HG03460 (cell line): ENCODE measurements around the gene TMIGD2.
"Not testable (repeated sequence)": the region's sequence is repeated elsewhere in the genome, so short reads cannot be mapped to it uniquely, and the experiment has no call there.

Experiments
- ATAC-seq: cut with Tn5 transposase; IDR thresholded peaks from one replicate; pipeline ENCODE4 v1.9.1; 2021; ENCODE audit not compliant: unreplicated experiment

TMIGD2 gene

DNA sequence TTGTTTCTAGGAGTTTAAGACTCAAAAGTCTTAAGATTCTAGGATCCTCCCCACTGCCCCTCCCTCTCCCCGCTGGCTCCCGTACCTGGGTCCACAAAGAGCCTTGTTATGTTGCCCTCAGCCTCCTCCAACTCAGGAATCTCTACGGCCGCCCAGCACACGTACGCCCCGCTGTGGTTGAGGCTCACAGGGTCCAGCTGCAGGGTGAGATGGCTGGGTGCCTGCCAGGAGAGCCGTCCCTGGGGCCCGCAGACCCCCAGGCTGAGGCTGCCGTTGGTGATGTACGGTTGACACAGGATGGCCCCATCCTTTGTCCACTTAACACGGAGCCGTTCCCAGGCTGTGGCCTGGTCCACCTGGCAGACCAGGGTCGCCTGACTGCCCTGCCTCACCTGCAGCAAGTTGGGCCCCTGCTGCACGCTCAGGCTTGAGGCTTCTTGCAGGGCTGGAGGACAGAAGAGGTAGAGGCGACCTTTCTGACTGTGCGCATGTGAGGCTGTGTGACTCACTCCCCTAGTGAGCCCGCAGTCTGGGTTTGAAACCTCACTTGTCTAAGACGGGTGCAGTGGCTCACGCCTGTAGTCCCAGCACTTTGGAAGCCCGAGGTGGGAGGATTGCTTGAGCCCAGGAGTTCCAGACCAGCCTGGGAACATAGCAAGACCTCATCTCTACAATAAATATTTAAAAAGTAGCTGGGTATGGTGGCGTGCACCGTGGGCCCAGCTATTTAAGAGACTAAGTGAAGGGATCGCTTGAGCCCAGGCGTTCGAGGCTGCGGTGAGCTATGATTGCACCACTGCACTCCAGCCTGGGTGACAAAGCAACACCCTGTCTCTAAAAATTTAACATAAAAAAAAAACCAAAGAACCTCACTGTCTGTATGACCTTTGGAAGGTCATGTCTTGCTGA lies 4.0 kb downstream of the TMIGD2 start:
- no peak for ATAC-seq

GRCh38 chr19:4295972-4296771 lies 6.0 kb downstream of the TMIGD2 start:
- no peak for ATAC-seq

DNA sequence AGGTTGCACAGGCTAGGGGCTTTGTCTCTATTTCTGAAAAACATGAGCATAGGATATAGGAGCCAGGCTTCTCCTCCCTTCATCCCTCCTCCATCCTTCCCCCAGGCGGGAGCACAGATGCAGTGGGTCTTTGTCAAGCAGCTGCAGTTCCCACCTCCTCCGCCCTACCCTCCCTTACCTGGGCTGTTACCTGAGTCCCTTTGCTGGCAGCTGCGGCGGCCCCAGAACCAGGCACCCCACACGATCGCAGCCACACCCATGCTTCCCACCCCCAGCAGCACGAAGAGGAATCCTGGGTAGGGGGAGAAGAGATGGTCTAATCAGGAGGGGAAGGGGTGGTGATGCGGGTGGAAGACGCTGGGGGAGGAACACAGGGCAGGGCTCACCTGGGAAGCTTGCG lies 7.8 kb downstream of the TMIGD2 start:
- ATAC-seq: no peak

GRCh38 chr19:4292515-4292914 lies 9.7 kb downstream of the TMIGD2 start:
- no peak for ATAC-seq

GRCh38 chr19:4291184-4291732 lies 10.9 kb downstream of the TMIGD2 start:
- ATAC-seq: no peak

GRCh38 chr19:4288091-4288777 lies 14.0 kb downstream of the TMIGD2 start:
- ATAC-seq: no peak

GRCh38 chr19:4286141-4286540 lies 16.0 kb downstream of the TMIGD2 start:
- not testable (repeated sequence) for ATAC-seq

DNA sequence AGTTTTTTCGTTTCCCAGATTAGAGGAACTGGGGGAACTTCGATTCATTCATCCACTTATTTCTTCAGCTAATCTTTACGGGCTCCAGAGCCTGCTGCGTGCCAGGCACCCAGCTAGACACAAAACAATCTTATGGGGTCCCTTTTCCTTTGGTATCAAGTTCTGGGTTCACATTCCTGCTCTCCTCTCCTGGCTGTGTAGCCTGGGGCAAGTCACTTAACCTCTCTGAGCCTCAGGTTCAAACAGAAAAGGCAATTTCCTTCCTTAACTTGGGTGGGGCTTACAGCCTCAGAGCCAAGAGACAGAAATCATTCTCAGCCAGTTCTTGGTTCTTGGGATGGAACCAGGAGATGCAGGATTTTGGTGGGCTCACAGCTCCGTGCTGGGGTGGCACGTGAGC lies 17.2 kb downstream of the TMIGD2 start:
- no peak for ATAC-seq

DNA sequence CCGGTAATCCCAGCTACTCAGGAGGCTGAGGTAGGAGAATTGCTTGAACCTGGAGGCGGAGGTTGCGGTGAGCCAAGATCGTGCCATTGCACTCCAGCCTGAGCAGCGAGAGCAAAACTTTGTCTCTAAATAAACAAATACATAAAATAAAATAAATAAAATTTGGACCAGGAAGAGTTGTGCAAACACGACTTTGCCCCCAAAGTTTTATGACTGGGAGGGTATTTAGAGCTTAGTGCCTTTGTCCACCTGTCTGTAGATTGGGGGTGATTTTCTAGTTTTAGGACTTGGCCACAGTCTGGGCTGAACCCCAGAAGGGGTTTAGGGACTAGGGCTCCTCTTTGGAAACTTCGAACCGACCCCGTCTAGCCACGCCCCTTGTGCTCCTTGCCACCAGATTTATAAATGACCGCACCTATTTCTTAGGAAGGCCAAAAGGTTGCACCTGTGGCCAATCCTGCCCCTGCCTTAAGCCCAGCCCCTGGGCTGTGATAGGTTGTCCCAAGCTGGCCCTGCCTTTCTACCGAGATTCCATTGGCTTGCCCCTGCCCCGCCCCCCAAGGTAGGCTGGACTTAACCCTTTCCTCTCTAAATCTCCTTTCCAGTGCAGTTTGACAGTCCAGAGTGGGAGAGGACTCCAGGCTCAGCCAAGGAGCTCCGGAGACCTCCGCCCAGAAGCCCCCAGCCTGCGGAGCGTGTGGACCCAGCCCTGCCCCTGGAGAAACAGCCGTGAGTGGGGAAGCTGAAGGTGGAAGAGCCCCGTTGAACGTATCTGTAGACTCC lies 17.8 kb downstream of the TMIGD2 start:
- ATAC-seq: no peak

- ATAC-seq: no peak
These were observed 22.4 kb downstream of the TMIGD2 start for GRCh38 chr19:4279530-4280422.

GRCh38 chr19:4279267-4279529 lies 23.0 kb downstream of the TMIGD2 start:
- no peak for ATAC-seq

- no peak for ATAC-seq
These were observed 23.5 kb downstream of the TMIGD2 start, which contains the start of gene SHD for GRCh38 chr19:4278419-4279266. Gene SHD, plus strand, starts transcription at chr19:4279266. Its CDS starts 798 bp downstream, at chr19:4280064.

- ATAC-seq: no peak
These were observed 24.2 kb downstream of the TMIGD2 start for GRCh38 chr19:4278010-4278409.

- ATAC-seq: no peak
These were observed 24.9 kb downstream of the TMIGD2 start for GRCh38 chr19:4277191-4277696.

DNA sequence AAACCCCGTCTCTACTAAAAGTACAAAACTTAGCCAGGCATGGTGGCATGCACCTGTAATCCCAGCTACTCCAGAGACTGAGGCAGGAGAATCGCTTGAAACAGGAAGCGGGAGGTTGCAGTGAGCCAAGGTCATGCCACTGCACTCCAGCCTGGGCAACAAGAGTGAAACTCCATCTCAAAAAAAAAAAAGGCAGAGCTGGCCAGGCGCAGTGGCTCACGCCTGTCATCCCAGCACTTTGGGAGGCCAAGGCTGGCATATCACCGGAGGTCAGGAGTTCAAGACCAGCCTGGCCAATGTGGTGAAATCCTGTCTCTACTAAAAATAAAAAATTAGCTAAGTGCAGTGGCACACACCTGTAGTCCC lies 27.9 kb downstream of the TMIGD2 start:
- ATAC-seq: not testable (repeated sequence)

DNA sequence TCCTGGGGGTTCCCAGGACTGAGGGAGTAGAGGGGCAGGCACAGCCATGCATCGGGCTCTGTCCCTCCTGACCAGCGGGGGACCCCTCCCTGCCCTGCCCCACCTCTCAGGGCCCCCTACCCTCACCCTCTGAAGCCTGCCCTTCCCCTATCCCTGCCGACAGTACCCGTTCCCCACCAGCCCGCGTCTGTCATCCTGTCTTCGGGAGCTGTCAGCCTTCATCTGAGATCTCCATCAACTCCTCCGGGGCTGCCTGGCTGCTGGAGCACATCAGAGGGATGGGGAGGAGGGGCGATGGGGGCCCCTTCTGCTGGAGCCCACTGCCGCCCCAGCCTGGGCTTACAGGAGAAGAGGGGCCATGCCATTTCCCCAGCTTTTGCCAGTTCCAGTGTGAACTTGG lies 29.3 kb downstream of the TMIGD2 start:
- no peak for ATAC-seq

DNA sequence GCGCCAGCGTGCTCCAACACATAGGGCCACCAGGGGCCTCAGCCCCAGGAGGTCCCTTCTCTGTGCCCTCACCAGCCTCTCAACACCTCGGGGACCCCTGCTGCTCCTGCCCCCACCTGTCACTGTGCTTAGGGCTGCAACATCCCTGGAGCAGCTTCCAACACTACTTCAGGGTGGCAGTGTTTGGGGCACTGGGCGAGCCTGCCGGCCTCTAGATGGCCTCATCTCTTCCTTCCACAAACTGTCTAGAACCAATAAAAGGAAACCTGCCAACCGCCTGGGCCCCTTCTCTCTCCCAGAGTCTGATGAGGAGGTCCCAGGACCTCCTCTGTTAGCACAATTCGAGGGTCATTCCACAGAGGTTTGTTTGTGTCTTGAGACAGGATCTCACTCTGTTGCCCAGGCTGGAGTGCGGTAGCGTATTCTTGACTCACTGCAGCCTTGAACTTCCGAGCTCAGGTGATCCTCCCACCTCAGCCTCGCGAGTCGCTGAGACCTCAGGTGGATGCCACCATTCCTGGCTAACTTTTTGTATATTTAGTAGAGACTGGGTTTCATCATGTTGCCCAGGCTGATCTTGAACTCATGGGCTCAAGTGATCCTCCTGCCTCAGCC lies 33.3 kb downstream of the TMIGD2 start:
- no peak for ATAC-seq
